ENCODE data around the gene TTLL3. TPM values are rescaled to one million over a fixed set of nuclear protein-coding genes. Genes with fewer than 3 reads are reported as not detected.
"Not testable (repeated sequence)": the region's sequence is repeated elsewhere in the genome, so short reads cannot be mapped to it uniquely, and the experiment has no call there.

The TTLL3 gene
- total RNA-seq, 1 experiment from 2014 or later: 15.7 TPM

GRCh38 chr3:9864200-9864927 is 54.3 kb downstream of the TTLL3 start:
- POLR2A ChIA-PET: interaction anchor here (0.6 kb wide), 1 partner anchor 68 kb away, joined by 6 read pairs; no protein-coding TSS in a partner anchor
- Histone ChIP-seq H3K9me3 (ENCODE audit: control insufficient read depth, insufficient read depth, low read depth, low read length) (no peaks in the 10 kb centered on the region), H3K4me3 (ENCODE audit: low read depth in 2 of 2, low read length in 2 of 2) (no peak overlapping the region), H3K27me3 (ENCODE audit: control insufficient read depth, insufficient read depth, low read length) (no peaks in the 10 kb centered on the region), H3K4me1 (ENCODE audit: control insufficient read depth, insufficient read depth, low read length) (peaks cover 6% of the 10 kb centered on the region; the same call in 1 of the 2 replicates), H3K36me3 (ENCODE audit: control insufficient read depth, insufficient read depth, low read length) (no peaks in the 10 kb centered on the region), H3K27ac (ENCODE audit: low read length) (no peak overlapping the region)
- CTCF ChIA-PET: no interaction called here
- DNase-seq (ENCODE audit: low read depth, low spot score) (no peak), ATAC-seq (no peak)
- intact Hi-C loops (cut with micrococcal nuclease; ENCODE audit: unreplicated experiment) (no loop called here), in situ Hi-C loops (cut with HindIII; ENCODE audit: low pct_unique_long_range_greater_than_20kb, low sequenced_read_pairs) (no loop called here)
- no TSS peak for BruUV-seq (replicated peaks)
- TF ChIP-seq CTCF (IDR thresholded peaks at IDR 0.05) (no peak), SIN3A (IDR thresholded peaks at IDR 0.05; ENCODE audit: borderline replicate concordance, insufficient read depth, low read depth, low read length) (no peak), TCF7L2 (IDR thresholded peaks at IDR 0.05; ENCODE audit: low read depth, low read length) (no peak), POLR2AphosphoS5 (IDR thresholded peaks at IDR 0.05; ENCODE audit: low read depth, low read length) (no peak)
- TF ChIP-seq, protein P1, sequence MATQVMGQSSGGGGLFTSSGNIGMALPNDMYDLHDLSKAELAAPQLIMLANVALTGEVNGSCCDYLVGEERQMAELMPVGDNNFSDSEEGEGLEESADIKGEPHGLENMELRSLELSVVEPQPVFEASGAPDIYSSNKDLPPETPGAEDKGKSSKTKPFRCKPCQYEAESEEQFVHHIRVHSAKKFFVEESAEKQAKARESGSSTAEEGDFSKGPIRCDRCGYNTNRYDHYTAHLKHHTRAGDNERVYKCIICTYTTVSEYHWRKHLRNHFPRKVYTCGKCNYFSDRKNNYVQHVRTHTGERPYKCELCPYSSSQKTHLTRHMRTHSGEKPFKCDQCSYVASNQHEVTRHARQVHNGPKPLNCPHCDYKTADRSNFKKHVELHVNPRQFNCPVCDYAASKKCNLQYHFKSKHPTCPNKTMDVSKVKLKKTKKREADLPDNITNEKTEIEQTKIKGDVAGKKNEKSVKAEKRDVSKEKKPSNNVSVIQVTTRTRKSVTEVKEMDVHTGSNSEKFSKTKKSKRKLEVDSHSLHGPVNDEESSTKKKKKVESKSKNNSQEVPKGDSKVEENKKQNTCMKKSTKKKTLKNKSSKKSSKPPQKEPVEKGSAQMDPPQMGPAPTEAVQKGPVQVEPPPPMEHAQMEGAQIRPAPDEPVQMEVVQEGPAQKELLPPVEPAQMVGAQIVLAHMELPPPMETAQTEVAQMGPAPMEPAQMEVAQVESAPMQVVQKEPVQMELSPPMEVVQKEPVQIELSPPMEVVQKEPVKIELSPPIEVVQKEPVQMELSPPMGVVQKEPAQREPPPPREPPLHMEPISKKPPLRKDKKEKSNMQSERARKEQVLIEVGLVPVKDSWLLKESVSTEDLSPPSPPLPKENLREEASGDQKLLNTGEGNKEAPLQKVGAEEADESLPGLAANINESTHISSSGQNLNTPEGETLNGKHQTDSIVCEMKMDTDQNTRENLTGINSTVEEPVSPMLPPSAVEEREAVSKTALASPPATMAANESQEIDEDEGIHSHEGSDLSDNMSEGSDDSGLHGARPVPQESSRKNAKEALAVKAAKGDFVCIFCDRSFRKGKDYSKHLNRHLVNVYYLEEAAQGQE (IDR thresholded peaks at IDR 0.05; ENCODE audit: insufficient read depth in 1 of 2, low read depth in 2 of 2, low read length in 1 of 2): no peak

GRCh38 chr3:9865125-9865637 is 55.1 kb downstream of the TTLL3 start:
- ATAC-seq; BruUV-seq (replicated peaks); POLR2A ChIA-PET: not testable (repeated sequence)

DNA sequence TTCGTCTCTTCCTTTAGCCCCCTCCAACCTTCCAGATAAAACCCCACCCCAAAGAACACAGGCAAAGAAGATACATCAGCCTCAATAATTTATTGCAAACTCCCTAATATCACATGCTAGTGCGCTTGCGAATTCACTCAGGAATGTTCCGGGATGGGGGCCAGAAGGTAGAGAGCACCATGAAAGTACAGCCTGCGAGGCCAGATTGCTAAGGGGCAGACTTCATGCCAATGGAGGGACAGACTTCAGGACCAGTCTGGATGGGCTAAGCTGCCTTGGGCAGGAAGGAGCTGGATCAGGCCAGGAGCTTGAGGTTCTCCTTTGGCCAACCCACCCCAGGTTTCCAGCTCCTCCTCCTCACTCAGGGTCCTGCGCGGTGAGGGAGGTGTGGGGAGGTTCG is 56.6 kb downstream of the TTLL3 start:
- Histone ChIP-seq H3K9me3 (ENCODE audit: control insufficient read depth, insufficient read depth, low read depth, low read length) (no peaks in the 10 kb centered on the region), H3K36me3 (ENCODE audit: control insufficient read depth, insufficient read depth, low read length) (no peaks in the 10 kb centered on the region), H3K4me3 (ENCODE audit: low read depth in 2 of 2, low read length in 2 of 2) (no peak overlapping the region), H3K27me3 (ENCODE audit: control insufficient read depth, insufficient read depth, low read length) (no peaks in the 10 kb centered on the region), H3K4me1 (ENCODE audit: control insufficient read depth, insufficient read depth, low read length) (peaks cover 6% of the 10 kb centered on the region; the same call in 1 of the 2 replicates), H3K27ac (ENCODE audit: low read length) (no peak overlapping the region)
- CTCF ChIA-PET: no interaction called here
- no peak for ATAC-seq
- TF ChIP-seq, protein P1 (IDR thresholded peaks at IDR 0.05; ENCODE audit: insufficient read depth in 1 of 2, low read depth in 2 of 2, low read length in 1 of 2): no peak
- TF ChIP-seq SIN3A (IDR thresholded peaks at IDR 0.05; ENCODE audit: borderline replicate concordance, insufficient read depth, low read depth, low read length) (no peak), TCF7L2 (IDR thresholded peaks at IDR 0.05; ENCODE audit: low read depth, low read length) (no peak), POLR2AphosphoS5 (IDR thresholded peaks at IDR 0.05; ENCODE audit: low read depth, low read length) (no peak), CTCF (IDR thresholded peaks at IDR 0.05) (no peak)
- intact Hi-C loops (cut with micrococcal nuclease; ENCODE audit: unreplicated experiment): no loop called here
- no peak for DNase-seq (ENCODE audit: low read depth, low spot score)
- no TSS peak for BruUV-seq (replicated peaks)
- in situ Hi-C loops (cut with HindIII; ENCODE audit: low pct_unique_long_range_greater_than_20kb, low sequenced_read_pairs): no loop called here
- POLR2A ChIA-PET: interaction anchor here (0.6 kb wide), 1 partner anchor 406 kb away, joined by 3 read pairs; no protein-coding TSS in a partner anchor

More at GRCh38 chr3:9865125-9865637, 55.1 kb downstream of the TTLL3 start:
- H3K4me3 ChIP-seq (ENCODE audit: low read depth in 2 of 2, low read length in 2 of 2); H3K4me1 ChIP-seq (ENCODE audit: control insufficient read depth, insufficient read depth, low read length); H3K27me3 ChIP-seq (ENCODE audit: control insufficient read depth, insufficient read depth, low read length); H3K27ac ChIP-seq (ENCODE audit: low read length); DNase-seq (ENCODE audit: low read depth, low spot score); H3K9me3 ChIP-seq (ENCODE audit: control insufficient read depth, insufficient read depth, low read depth, low read length); H3K36me3 ChIP-seq (ENCODE audit: control insufficient read depth, insufficient read depth, low read length); intact Hi-C loops (cut with micrococcal nuclease; ENCODE audit: unreplicated experiment); in situ Hi-C loops (cut with HindIII; ENCODE audit: low pct_unique_long_range_greater_than_20kb, low sequenced_read_pairs): not testable (repeated sequence)
- CTCF ChIA-PET: interaction anchor here (0.6 kb wide), 1 partner anchor 20 kb away, joined by 3 read pairs; no protein-coding TSS in a partner anchor
